GM23248 (cell line): ENCODE data around the gene ICAM1. TPM values are rescaled to one million over a fixed set of nuclear protein-coding genes. Genes with fewer than 3 reads are reported as not detected.
"Not testable (repeated sequence)": the region's sequence is repeated elsewhere in the genome, so short reads cannot be mapped to it uniquely, and the experiment has no call there.

Experiments
- DNase-seq: peaks from one replicate; pipeline ENCODE4 v3.0.0-alpha.2; 2015
- H2AFZ ChIP-seq: fragments of 200-600 bp; sonication (generic); 2 replicates; pipeline ENCODE4 v1.6.1; 2016; ENCODE audit warnings: antibody characterized with exemption
- H3F3A ChIP-seq: fragments of 200-600 bp; sonication (generic); 2 replicates; pipeline ENCODE4 v1.6.1; 2016; ENCODE audit warnings: mild to moderate bottlenecking, antibody characterized with exemption, mixed run types; ENCODE audit not compliant: insufficient read depth
- H3K27ac ChIP-seq: fragments of 200-600 bp; sonication (generic); 2 replicates; pipeline ENCODE4 v1.5.1; 2016; ENCODE audit warnings: mild to moderate bottlenecking
- H3K27me3 ChIP-seq: fragments of 200-600 bp; sonication (generic); replicated peaks from 2 replicates; pipeline ENCODE4 v1.6.1; 2016; ENCODE audit warnings: mild to moderate bottlenecking; ENCODE audit not compliant: insufficient read depth
- H3K36me3 ChIP-seq: fragments of 200-600 bp; sonication (generic); 2 replicates; pipeline ENCODE4 v1.6.1; 2016; ENCODE audit warnings: low read depth, mild to moderate bottlenecking
- H3K4me1 ChIP-seq: fragments of 200-600 bp; sonication (generic); 2 replicates; pipeline ENCODE4 v1.6.1; 2016; ENCODE audit warnings: mild to moderate bottlenecking; ENCODE audit not compliant: insufficient read depth
- H3K4me2 ChIP-seq: fragments of 200-600 bp; sonication (generic); one replicate; pipeline ENCODE4 v1.6.1; 2016; ENCODE audit warnings: mild to moderate bottlenecking; ENCODE audit not compliant: unreplicated experiment
- H3K4me3 ChIP-seq: fragments of 200-600 bp; sonication (generic); 2 replicates; pipeline ENCODE4 v1.5.1; 2016; ENCODE audit warnings: mild to moderate bottlenecking
- H3K79me2 ChIP-seq: fragments of 200-600 bp; sonication (generic); 2 replicates; pipeline ENCODE4 v1.6.1; 2016; ENCODE audit warnings: mild to moderate bottlenecking; ENCODE audit not compliant: insufficient read depth
- H3K9ac ChIP-seq: fragments of 200-600 bp; sonication (generic); 2 replicates; pipeline ENCODE4 v1.6.1; 2016; ENCODE audit warnings: mild to moderate bottlenecking
- H3K9me2 ChIP-seq: fragments of 200-600 bp; sonication (generic); 2 replicates; pipeline ENCODE4 v1.6.1; 2016; ENCODE audit warnings: mixed run types, mild to moderate bottlenecking, moderate library complexity; ENCODE audit not compliant: insufficient read depth
- H3K9me3 ChIP-seq: fragments of 200-600 bp; sonication (generic); one replicate; pipeline ENCODE4 v1.6.1; 2017; ENCODE audit warnings: low read depth
- H4K20me1 ChIP-seq: fragments of 200-600 bp; sonication (generic); 2 replicates; pipeline ENCODE4 v1.6.0; 2016; ENCODE audit not compliant: insufficient read depth
- EZH2 ChIP-seq: fragments of 200-600 bp; sonication (generic); IDR thresholded peaks from 2 replicates; pipeline ENCODE4 v1.6.1; 2018; ENCODE audit warnings: antibody characterized with exemption, mild to moderate bottlenecking; ENCODE audit not compliant: insufficient read depth, poor library complexity, severe bottlenecking
- EZH2phosphoT487 ChIP-seq: fragments of 200-600 bp; sonication (generic); IDR thresholded peaks from 2 replicates; pipeline ENCODE4 v1.6.1; 2018; ENCODE audit warnings: antibody characterized with exemption, moderate library complexity, mild to moderate bottlenecking, low read depth; ENCODE audit not compliant: insufficient read depth
- WGBS, 2 experiments: methylation state at CpG; one replicate each; pipeline ENCODE4 v1.1.6; 2015 to 2017; ENCODE audit warnings: low lambda C conversion rate in 2 of 2, low coverage in 1 of 2; ENCODE audit errors: missing lambda C conversion rate in 2 of 2; 5-methylcytosine and 5-hydroxymethylcytosine counted together
- in situ Hi-C: fragments of 300-500 bp; cut with MboI; formaldehyde crosslinking; loops from 2 replicates; pipeline ENCODE4 v1.15.0; 2020
- polyA plus RNA-seq: library from polyadenylated mRNA; unstranded; fragments of >200 nt; fragmentation: Nextera tagmentation; extraction: Ambion mirVana; gene quantifications from 2 replicates; pipeline ENCODE4 v1.2.1, GENCODE V29; 2016
- total RNA-seq: library from RNA; depleted of rRNA; stranded (reverse); fragments of >200 nt; shearing (Covaris generic); gene quantifications from 2 replicates; pipeline ENCODE4 v1.2.3, GENCODE V29; 2014

Gene ICAM1
- total and polyA plus RNA-seq, 2 experiments from 2014 or later = 21.6 to 23.6 TPM

DNA sequence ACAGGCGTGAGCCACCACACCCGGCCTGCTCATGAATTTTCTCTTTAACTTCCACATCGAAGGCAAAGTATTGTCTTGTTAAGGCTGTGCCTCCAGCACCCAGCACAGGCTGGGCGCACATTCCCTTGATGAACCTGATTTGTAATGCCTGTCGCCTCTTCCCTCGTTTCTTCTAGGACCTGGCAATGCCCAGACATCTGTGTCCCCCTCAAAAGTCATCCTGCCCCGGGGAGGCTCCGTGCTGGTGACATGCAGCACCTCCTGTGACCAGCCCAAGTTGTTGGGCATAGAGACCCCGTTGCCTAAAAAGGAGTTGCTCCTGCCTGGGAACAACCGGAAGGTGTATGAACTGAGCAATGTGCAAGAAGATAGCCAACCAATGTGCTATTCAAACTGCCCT is 3.7 kb downstream of the ICAM1 start:
- 78 to 81% methylated on average over 10 of the region's 10 CpGs for WGBS, 2 experiments
- no peak overlapping the region for H3K9ac ChIP-seq

GRCh38 chr19:10277795-10278589 is 7.1 kb downstream of the ICAM1 start:
- no peak for DNase-seq
- H4K20me1 ChIP-seq = no peaks in the 10 kb centered on the region

More for the DNA sequence above, 3.7 kb downstream of the ICAM1 start:
- H3K9me2 ChIP-seq = no peaks in the 10 kb centered on the region
- H3K79me2 ChIP-seq = no peaks in the 10 kb centered on the region
- TF ChIP-seq EZH2 (no peak), EZH2phosphoT487 (no peak)
- no peaks in the 10 kb centered on the region for H3K36me3 ChIP-seq
- H4K20me1 ChIP-seq = no peaks in the 10 kb centered on the region
- H3F3A ChIP-seq = peaks cover 3% of the 10 kb centered on the region; the same call in 1 of the 2 replicates
- H2AFZ ChIP-seq = no peak overlapping the region
- H3K4me2 ChIP-seq = no peak overlapping the region
- H3K9me3 ChIP-seq = no peaks in the 10 kb centered on the region
- H3K27me3 ChIP-seq = no peaks in the 10 kb centered on the region
- H3K4me3 ChIP-seq = no peak overlapping the region
- no peaks in the 10 kb centered on the region for H3K4me1 ChIP-seq
- in situ Hi-C loops = loop anchor here (5.0 kb wide), 1 partner anchor 113 kb away; no protein-coding TSS in a partner anchor
- DNase-seq = no peak
- H3K27ac ChIP-seq = no peak overlapping the region

DNA sequence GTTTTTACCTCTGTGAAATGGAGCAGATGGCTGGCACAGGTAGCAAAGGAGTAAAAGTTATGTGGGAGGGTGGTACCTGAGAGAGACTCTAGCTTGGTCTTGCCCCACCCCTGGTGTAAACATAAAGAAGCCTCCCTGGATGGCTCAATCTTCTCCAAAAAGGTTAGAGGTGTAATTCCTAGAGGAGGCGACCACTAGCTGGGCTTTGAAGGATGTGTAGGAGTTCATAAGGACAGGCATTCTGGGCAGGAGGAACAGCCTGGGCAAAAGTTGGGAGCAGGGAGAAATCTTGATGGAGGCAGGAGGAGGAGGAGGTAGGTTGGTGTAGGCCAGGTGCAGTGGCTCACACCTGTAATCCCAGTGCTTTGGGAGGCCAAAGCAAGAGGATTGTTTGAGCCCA is 8.0 kb downstream of the ICAM1 start:
- Histone ChIP-seq H3K4me2 (no peak overlapping the region), H3K4me1 (no peaks in the 10 kb centered on the region), H3K36me3 (no peaks in the 10 kb centered on the region), H3K79me2 (no peaks in the 10 kb centered on the region), H3K9me3 (no peaks in the 10 kb centered on the region), H3K27ac (no peak overlapping the region), H3K9me2 (no peaks in the 10 kb centered on the region), H3K9ac (no peak overlapping the region), H3K4me3 (no peak overlapping the region), H3K27me3 (no peaks in the 10 kb centered on the region), H4K20me1 (no peaks in the 10 kb centered on the region), H2AFZ (no peak overlapping the region), H3F3A (peaks cover 3% of the 10 kb centered on the region; the same call in 1 of the 2 replicates)
- no peak for DNase-seq
- in situ Hi-C loops = no loop called here
- 50 to 55% methylated on average over 1 of the region's 1 CpG for WGBS, 2 experiments
- TF ChIP-seq EZH2 = no peak

More at GRCh38 chr19:10277795-10278589, 7.1 kb downstream of the ICAM1 start:
- Histone ChIP-seq H3K9ac (no peak overlapping the region), H3K4me3 (no peak overlapping the region), H3F3A (peaks cover 3% of the 10 kb centered on the region; the same call in 1 of the 2 replicates), H3K27me3 (no peaks in the 10 kb centered on the region), H3K9me3 (no peaks in the 10 kb centered on the region), H3K4me1 (no peaks in the 10 kb centered on the region), H3K9me2 (no peaks in the 10 kb centered on the region), H3K36me3 (no peaks in the 10 kb centered on the region), H3K4me2 (no peak overlapping the region), H3K27ac (no peak overlapping the region), H2AFZ (no peak overlapping the region), H3K79me2 (no peaks in the 10 kb centered on the region)
- 93% methylated on average over 9 of the region's 9 CpGs for WGBS, 2 experiments
- TF ChIP-seq EZH2phosphoT487 (no peak), EZH2 (no peak)
- in situ Hi-C loops = no loop called here

GRCh38 chr19:10279737-10280442 is 9.0 kb downstream of the ICAM1 start:
- H3K4me1 ChIP-seq = no peaks in the 10 kb centered on the region
- H4K20me1 ChIP-seq = no peaks in the 10 kb centered on the region
- peaks cover 3% of the 10 kb centered on the region; the same call in 1 of the 2 replicates for H3F3A ChIP-seq
- H3K9me2 ChIP-seq = no peaks in the 10 kb centered on the region
- DNase-seq = no peak
- TF ChIP-seq EZH2 (no peak), EZH2phosphoT487 (no peak)
- H3K36me3 ChIP-seq = no peaks in the 10 kb centered on the region
- H3K4me2 ChIP-seq = no peak overlapping the region
- H3K79me2 ChIP-seq = no peaks in the 10 kb centered on the region
- no peak overlapping the region for H2AFZ ChIP-seq
- H3K27me3 ChIP-seq = no peaks in the 10 kb centered on the region
- no peak overlapping the region for H3K4me3 ChIP-seq
- WGBS, 2 experiments = 99% methylated on average over 5 of the region's 5 CpGs
- in situ Hi-C loops = no loop called here
- no peak overlapping the region for H3K9ac ChIP-seq
- H3K27ac ChIP-seq = no peak overlapping the region
- no peaks in the 10 kb centered on the region for H3K9me3 ChIP-seq

DNA sequence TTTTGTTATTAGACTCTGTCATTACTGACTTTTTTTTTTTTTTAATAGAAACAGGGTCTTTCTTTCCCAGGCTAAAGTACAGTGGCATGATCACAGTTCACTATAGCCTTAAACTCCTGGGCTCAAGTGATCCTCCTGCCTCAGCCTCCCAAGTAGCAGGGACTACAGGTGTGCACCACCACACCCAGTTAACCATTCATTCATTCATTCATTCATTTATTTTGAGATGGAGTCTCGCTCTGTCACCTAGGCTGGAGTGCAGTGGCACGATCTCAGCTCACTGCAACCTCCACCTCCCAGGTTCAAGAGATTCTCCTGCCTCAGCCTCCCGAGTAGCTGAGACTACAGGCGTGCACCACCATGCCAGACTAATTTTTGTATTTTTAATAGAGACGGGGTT is 11.1 kb downstream of the ICAM1 start:
- in situ Hi-C loops, H3K9me3 ChIP-seq, H3K4me2 ChIP-seq, H3K79me2 ChIP-seq, H3K9me2 ChIP-seq, DNase-seq, H3K36me3 ChIP-seq, H2AFZ ChIP-seq, H4K20me1 ChIP-seq, H3K9ac ChIP-seq, H3K27me3 ChIP-seq, H3K4me3 ChIP-seq, H3K27ac ChIP-seq, H3K4me1 ChIP-seq: not testable (repeated sequence)
- H3F3A ChIP-seq = peaks cover 13% of the 10 kb centered on the region; the same call in 1 of the 2 replicates
- WGBS, 2 experiments = 97% methylated on average over 5 of the region's 5 CpGs
